Endodermal cell (in vitro differentiated cells): Measurements from ENCODE around the gene KIF17. TPM values are rescaled to one million over a fixed set of nuclear protein-coding genes. Genes with fewer than 3 reads are reported as not detected.

Source experiments
- DNase-seq: peaks from one replicate; pipeline ENCODE4 v3.0.0-alpha.2; 2017
- H3K27ac ChIP-seq: 2 replicates; pipeline ENCODE4 v1.5.1; 2013; ENCODE audit warnings: mild to moderate bottlenecking, low read depth, low read length, moderate library complexity
- H3K27me3 ChIP-seq: 2 replicates; pipeline ENCODE4 v1.6.1; 2013; ENCODE audit warnings: mild to moderate bottlenecking, low read length, moderate library complexity; ENCODE audit not compliant: insufficient read depth, control insufficient read depth, poor library complexity, severe bottlenecking
- H3K36me3 ChIP-seq: 2 replicates; pipeline ENCODE4 v1.7.0; 2013; ENCODE audit warnings: mild to moderate bottlenecking, low read length, moderate library complexity; ENCODE audit not compliant: control insufficient read depth, insufficient read depth
- H3K4me1 ChIP-seq: one replicate; pipeline ENCODE4 v1.7.0; 2013; ENCODE audit warnings: low read length; ENCODE audit not compliant: control insufficient read depth, insufficient read depth
- H3K4me3 ChIP-seq: 2 replicates; pipeline ENCODE4 v1.5.1; 2013; ENCODE audit warnings: mild to moderate bottlenecking, low read length, moderate library complexity
- H3K9ac ChIP-seq: 2 replicates; pipeline ENCODE4 v1.6.1; 2013; ENCODE audit warnings: mild to moderate bottlenecking, low read length, moderate library complexity; ENCODE audit not compliant: poor library complexity, severe bottlenecking; ENCODE audit errors: extremely low read depth
- H3K9me3 ChIP-seq: 2 replicates; pipeline ENCODE4 v1.6.1; 2013; ENCODE audit warnings: mild to moderate bottlenecking, low read length, moderate library complexity; ENCODE audit not compliant: control insufficient read depth
- H3K27ac Mint-ChIP-seq: 2 replicates; pipeline ENCODE4 v1.8.0; 2020; ENCODE audit warnings: mixed read lengths
- H3K27me3 Mint-ChIP-seq: 2 replicates; pipeline ENCODE4 v1.8.0; 2021; ENCODE audit warnings: mild to moderate bottlenecking, mixed read lengths; ENCODE audit not compliant: insufficient read depth
- H3K36me3 Mint-ChIP-seq: 2 replicates; pipeline ENCODE4 v1.8.0; 2020; ENCODE audit warnings: low read depth, mixed read lengths
- H3K4me1 Mint-ChIP-seq: 2 replicates; pipeline ENCODE4 v1.8.0; 2020; ENCODE audit warnings: mixed read lengths
- H3K4me3 Mint-ChIP-seq: 2 replicates; pipeline ENCODE4 v1.8.0; 2020; ENCODE audit warnings: mild to moderate bottlenecking, moderate library complexity, mixed read lengths
- H3K9me3 Mint-ChIP-seq: 2 replicates; pipeline ENCODE4 v1.8.0; 2020; ENCODE audit warnings: mild to moderate bottlenecking, mixed read lengths
- WGBS, 2 experiments: methylation state at CpG; one replicate each; pipeline versions ENCODE4 v1.1.5 to v1.1.7; 2013; ENCODE audit warnings: missing lambda C conversion rate in 2 of 2, mixed read lengths in 1 of 2; ENCODE audit not compliant: insufficient coverage in 1 of 2, insufficient read length in 1 of 2; 5-methylcytosine and 5-hydroxymethylcytosine counted together
- total RNA-seq, 2 donors: library from RNA; stranded (reverse); fragmentation: NEBNext Ultra II Directional in 1 of 2; extraction: Animal tissue kit (Norgen Biotek cat#: 25700) in 1 of 2; gene quantifications; 2 replicates in 1 of 2; 3 replicates in 1 of 2; pipeline ENCODE4 v1.2.1, GENCODE V29; 2021
- TF ChIP-seq, protein P1 (sequence below): fragments of 200-600 bp; sonication (generic); conservative IDR thresholded peaks from 2 replicates; pipeline ENCODE4 v1.5.0; 2021; ENCODE audit warnings: antibody characterized with exemption, mild to moderate bottlenecking

The KIF17 gene
- total RNA-seq, 2 donors from 2014 or later: 4.2 to 8.0 TPM

DNA sequence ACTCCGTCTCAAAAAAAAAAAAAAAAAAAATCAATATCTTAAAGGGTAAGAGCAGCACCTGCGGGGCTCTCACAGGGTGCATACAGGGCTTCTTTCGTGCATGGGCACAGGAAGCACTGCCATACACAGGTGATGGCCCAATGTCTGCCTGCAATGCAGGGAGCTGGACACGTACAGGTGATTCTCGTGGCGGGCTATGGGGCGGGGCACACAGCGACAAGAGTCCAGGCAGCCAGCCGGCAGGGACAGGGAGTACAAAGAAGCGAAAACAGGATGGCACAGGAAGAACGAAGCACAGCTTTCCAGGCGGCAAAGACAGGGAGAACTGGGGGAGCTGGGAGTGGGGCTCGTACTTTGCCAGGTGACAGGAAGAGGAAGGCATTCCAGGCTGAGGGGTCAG, 1.6 kb downstream of the KIF17 start:
- Histone ChIP-seq H3K4me3 (no peak overlapping the region), H3K4me1 (no peaks in the 10 kb centered on the region), H3K36me3 (no peaks in the 10 kb centered on the region), H3K9me3 (no peaks in the 10 kb centered on the region), H3K27me3 (peaks cover 24% of the 10 kb centered on the region), H3K9ac (no peak overlapping the region), H3K27ac (no peak overlapping the region)
- H3K9me3 Mint-ChIP-seq: no peaks in the 10 kb centered on the region
- no peaks in the 10 kb centered on the region for H3K4me1 Mint-ChIP-seq
- TF ChIP-seq, protein P1, sequence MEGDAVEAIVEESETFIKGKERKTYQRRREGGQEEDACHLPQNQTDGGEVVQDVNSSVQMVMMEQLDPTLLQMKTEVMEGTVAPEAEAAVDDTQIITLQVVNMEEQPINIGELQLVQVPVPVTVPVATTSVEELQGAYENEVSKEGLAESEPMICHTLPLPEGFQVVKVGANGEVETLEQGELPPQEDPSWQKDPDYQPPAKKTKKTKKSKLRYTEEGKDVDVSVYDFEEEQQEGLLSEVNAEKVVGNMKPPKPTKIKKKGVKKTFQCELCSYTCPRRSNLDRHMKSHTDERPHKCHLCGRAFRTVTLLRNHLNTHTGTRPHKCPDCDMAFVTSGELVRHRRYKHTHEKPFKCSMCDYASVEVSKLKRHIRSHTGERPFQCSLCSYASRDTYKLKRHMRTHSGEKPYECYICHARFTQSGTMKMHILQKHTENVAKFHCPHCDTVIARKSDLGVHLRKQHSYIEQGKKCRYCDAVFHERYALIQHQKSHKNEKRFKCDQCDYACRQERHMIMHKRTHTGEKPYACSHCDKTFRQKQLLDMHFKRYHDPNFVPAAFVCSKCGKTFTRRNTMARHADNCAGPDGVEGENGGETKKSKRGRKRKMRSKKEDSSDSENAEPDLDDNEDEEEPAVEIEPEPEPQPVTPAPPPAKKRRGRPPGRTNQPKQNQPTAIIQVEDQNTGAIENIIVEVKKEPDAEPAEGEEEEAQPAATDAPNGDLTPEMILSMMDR: no peak
- peaks cover 33% of the 10 kb centered on the region for H3K27me3 Mint-ChIP-seq
- H3K36me3 Mint-ChIP-seq: no peaks in the 10 kb centered on the region
- H3K4me3 Mint-ChIP-seq: peak overlapping the region; percentile 58
- no peak overlapping the region for H3K27ac Mint-ChIP-seq
- WGBS, 2 experiments: 87 to 92% methylated on average over 6 to 13 of the region's 13 CpGs
- no peak for DNase-seq

DNA sequence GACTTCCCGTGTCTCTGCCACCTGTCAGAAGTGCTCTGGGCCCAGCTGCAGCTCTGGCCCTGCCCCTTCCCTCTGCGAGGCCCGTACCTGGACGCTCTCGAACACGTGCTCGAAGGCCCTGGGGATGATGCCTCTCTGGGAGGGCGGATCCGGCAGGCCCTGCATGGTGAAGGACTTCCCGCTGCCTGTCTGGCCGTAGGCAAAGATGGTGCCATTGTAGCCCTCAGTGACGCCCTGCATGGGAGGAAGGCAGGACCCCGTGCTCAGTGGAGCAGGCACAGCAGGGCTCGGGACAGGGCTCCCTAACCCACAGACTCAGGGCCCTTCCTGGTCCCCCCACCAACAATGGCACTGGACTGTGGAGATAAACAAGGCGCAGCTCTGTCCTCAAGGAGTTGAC, 2.4 kb downstream of the KIF17 start:
- WGBS, 2 experiments: 87 to 89% methylated on average over 8 to 15 of the region's 15 CpGs
- H3K4me3 Mint-ChIP-seq: no peak overlapping the region
- TF ChIP-seq, protein P1: no peak

DNA sequence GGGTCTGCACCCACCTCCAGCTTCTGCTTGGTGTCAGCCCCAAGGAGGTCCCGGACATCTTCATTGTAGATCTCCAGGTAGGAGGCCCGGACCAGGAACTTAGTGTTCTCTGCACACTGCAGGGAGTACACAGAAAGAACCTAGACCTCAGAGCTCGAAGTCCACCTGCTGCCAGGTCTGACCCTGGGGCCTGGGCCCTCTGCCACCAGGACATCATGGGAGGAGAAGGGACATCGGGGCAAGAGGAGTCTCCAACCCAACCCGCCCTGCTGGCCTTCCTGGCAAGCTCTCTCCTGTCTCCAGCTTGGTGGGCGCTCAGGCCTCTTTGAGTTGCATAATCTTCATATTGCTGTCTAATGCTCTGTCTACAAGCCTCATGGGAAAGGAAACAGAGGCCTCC, 4.4 kb downstream of the KIF17 start:
- Mint-ChIP-seq H3K4me3 (no peak overlapping the region), H3K4me1 (no peaks in the 10 kb centered on the region), H3K27ac (no peak overlapping the region), H3K27me3 (peaks cover 16% of the 10 kb centered on the region), H3K9me3 (no peaks in the 10 kb centered on the region), H3K36me3 (no peaks in the 10 kb centered on the region)
- Histone ChIP-seq H3K36me3 (no peaks in the 10 kb centered on the region), H3K9ac (no peak overlapping the region), H3K27ac (no peak overlapping the region), H3K4me1 (no peaks in the 10 kb centered on the region), H3K4me3 (no peak overlapping the region), H3K9me3 (no peaks in the 10 kb centered on the region), H3K27me3 (peaks cover 5% of the 10 kb centered on the region)
- no peak for DNase-seq
- 74 to 84% methylated on average over 3 to 6 of the region's 6 CpGs for WGBS, 2 experiments
- TF ChIP-seq, protein P1: no peak

More for the DNA sequence above, 2.4 kb downstream of the KIF17 start:
- Mint-ChIP-seq H3K27me3 (peaks cover 33% of the 10 kb centered on the region), H3K9me3 (no peaks in the 10 kb centered on the region), H3K36me3 (no peaks in the 10 kb centered on the region), H3K27ac (no peak overlapping the region), H3K4me1 (no peaks in the 10 kb centered on the region)
- no peak overlapping the region for H3K4me3 ChIP-seq
- no peaks in the 10 kb centered on the region for H3K4me1 ChIP-seq
- H3K9me3 ChIP-seq: no peaks in the 10 kb centered on the region
- no peak overlapping the region for H3K9ac ChIP-seq
- H3K36me3 ChIP-seq: no peaks in the 10 kb centered on the region
- DNase-seq: no peak
- H3K27ac ChIP-seq: no peak overlapping the region
- peaks cover 24% of the 10 kb centered on the region for H3K27me3 ChIP-seq
